GM19023 (cell line): ENCODE measurements around the gene P2RX5.
"Not testable (repeated sequence)": the region's sequence is repeated elsewhere in the genome, so short reads cannot be mapped to it uniquely, and the experiment has no call there.

ENCODE experiments used
- ATAC-seq: cut with Tn5 transposase; IDR thresholded peaks from one replicate; pipeline ENCODE4 v1.9.1; 2021; ENCODE audit warnings: mild to moderate bottlenecking, moderate library complexity; ENCODE audit not compliant: unreplicated experiment

P2RX5 gene, protein sequence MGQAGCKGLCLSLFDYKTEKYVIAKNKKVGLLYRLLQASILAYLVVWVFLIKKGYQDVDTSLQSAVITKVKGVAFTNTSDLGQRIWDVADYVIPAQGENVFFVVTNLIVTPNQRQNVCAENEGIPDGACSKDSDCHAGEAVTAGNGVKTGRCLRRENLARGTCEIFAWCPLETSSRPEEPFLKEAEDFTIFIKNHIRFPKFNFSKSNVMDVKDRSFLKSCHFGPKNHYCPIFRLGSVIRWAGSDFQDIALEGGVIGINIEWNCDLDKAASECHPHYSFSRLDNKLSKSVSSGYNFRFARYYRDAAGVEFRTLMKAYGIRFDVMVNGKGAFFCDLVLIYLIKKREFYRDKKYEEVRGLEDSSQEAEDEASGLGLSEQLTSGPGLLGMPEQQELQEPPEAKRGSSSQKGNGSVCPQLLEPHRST

DNA sequence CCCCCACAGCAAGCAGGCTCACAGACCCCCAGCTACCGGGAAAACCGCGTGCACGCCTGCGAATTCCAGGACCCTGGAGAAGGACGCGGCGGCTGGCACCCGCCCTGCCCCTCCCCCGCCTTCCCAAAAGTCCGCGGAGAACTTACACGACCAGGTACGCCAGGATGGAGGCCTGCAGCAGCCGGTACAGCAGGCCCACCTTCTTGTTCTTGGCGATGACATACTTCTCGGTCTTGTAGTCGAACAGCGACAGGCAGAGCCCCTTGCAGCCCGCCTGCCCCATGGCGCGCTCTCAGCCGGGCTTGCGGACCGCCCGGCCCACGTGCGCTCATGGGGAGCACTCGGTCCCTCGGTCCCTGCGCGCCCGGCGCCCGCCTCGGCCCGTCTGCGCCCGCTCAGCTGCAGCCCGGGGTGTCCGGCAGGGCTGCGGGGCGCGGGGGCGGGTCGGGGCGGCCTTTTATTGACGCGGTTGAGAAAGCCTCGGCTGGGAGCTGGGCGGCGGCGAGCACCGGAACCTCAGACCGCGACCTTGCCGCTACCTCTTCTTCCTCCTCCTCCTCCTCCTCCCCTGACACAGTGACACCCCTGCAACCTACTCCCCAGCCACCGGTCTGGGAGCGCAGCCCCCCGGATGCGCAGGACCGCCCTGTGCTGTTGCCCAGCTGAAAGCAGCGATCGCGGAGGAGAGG, at the start of gene P2RX5:
TSS of gene P2RX5 (minus strand) at position 433 of the 689 bp plus-strand sequence. CDS start at position 283, 150 bp downstream.
- ATAC-seq: no peak

DNA sequence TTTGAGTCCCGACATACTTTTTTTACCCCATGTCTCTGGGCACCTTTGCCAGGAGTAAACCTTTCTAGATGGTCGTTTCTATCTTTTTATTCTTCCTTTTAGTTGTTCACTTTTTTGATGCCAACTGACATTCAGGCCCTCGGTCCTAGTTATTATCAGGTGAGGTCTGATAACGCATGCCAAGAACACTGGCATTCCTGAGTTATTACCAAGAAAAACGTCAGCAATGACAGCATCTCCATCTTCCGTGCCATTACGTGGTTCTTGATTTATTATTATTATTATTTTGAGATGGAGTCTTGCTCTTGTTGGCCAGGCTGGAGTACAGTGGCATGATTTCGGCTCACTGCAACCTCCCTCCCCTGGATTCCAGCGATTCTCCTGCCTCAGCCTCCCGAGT, 49.1 kb upstream of the P2RX5 start:
- ATAC-seq: no peak

DNA sequence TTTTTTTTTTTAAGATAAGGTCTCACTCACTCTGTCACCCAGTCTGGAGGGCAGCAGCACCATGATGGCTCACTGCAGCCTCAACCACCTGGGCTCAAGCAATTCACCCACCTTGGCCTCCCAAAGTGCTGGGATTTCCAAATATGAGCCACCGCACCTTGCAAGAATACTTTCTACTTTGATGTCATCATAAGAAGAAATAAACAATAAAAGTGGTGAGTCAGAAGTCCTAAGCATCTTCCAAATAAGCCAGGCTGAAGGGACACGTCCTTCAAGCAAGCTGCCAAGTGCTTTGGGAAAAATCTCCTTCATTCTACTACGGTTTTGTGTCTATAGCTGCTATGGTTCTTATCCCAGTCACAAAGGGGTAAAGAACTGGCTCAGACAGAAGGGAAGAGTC, 48.1 kb upstream of the P2RX5 start:
- ATAC-seq: no peak

DNA sequence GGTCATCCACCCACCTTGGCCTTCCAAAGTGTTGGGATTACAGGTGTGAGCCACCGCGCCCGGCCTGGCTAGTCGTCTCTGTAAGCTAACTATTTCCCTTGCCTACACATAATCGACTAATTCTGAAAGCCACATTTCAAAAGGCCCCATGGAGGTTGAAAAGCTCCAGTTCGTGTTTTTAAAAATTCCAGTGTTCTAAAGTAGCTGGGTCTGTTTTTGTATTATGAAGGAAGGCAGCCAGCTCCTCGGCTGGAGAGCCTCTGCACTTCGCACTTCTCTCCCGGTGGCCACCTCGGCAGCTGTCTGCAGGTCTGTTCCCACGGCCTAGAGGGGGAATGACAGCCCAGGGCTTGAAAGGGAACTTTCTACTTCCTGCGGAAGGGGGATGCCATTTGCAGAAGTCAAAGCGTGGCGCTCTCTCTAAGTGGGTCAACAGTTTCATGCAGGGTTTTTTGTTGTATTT, 44.7 kb upstream of the P2RX5 start:
- ATAC-seq: no peak

DNA sequence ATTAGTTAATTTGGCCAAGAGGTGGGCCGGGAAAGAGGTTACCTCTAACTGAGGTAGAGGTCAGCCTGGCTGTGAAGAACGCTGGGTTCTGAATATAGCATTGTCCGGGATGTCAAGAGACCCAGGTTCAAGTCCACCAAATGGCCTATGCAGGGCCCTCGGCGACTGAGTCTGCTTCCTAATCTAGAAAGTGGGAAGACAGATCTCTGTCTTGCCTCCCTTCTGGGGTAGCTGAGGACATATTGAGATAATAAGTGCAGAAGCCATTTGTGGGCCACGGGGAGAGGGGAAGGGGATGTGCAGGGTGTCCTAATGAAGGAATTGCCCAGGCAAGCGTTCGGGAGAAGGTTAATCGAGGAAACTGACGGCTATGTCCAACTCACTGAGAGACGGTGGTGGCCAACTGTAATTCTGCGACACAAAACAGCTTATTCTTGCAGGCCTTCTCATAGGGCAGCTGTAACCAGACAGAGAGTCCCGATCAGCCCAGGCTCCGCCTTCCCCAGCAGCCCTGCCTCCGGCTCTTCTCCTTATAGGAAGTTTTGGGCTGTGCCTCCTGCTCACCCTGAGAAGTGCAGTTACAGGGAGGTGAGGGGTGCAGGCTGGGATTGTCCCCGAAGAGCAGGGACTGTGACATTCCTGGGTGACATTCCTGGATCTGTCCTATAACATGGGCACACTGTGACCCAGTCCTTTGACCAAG, 43.6 kb upstream of the P2RX5 start:
- ATAC-seq: no peak

DNA sequence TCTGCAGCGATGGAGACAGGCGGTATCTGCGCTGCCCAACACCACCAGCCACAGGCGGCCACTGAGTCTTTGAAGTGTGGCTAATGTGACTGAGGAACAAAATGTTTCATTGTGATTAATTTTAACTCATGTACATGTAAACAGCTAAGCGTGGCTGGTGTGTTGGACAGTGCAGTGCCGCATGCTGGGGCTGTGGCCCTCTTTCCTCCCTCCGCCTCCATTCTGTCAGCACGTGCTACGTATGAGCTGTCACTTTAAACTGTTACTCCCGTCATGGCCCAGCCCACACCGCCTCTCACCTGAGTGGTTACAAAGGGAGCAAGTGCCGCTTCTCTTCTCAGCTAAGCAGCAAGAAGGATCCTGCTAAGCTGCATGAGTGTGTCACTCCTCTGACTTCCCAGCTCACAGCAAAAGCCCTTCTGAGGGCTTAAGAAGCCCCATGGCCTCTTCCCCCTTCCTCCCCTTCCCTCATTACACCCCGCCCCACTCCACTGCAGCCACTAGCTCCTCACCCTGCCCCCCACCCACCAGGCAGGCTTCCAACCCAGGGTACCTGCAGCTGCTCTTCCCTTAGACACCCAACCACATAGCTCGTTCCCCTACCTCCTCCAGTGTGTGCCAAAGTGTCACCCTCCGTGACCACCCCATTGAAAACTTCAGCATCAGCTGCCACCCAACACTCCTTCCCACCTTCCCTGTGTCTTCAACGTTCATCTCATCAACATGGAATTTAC, 42.8 kb upstream of the P2RX5 start:
- no peak for ATAC-seq

DNA sequence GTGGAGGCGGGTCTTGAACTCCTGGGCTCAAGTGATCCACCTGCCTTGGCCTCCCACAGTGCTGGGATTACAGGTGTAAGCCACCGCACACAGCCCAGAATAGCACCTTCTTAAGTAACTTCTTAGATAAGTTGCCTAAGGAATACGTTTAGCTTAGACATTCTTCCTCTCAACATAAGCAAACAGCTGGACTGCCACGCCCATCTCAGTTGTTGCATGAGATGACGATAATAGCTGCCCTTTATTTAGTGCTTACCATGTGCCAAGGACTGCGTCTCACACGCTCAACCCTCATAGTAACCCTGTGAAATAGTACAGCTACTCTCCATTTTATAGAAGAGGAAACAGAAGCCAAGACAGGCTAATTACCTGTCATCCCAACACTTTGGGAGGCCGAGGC, 39.6 kb upstream of the P2RX5 start:
- no peak for ATAC-seq

DNA sequence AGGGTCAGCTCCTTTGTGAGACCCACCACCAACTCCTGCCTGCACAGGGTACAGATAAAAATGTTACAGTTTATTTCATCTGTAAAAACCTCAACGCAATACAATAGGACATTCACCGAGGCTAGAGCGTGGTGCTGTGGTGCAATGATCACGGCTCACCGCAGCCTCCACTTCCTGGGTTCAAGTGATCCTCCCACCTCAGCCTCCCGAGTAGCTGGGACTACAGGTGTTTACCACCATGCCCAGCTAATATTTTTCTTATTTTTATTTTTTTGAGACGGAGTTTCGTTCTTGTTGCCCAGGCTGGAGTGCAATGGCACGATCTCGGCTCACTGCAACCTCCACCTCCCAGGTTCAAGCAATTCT, 38.9 kb upstream of the P2RX5 start:
- ATAC-seq: not testable (repeated sequence)

DNA sequence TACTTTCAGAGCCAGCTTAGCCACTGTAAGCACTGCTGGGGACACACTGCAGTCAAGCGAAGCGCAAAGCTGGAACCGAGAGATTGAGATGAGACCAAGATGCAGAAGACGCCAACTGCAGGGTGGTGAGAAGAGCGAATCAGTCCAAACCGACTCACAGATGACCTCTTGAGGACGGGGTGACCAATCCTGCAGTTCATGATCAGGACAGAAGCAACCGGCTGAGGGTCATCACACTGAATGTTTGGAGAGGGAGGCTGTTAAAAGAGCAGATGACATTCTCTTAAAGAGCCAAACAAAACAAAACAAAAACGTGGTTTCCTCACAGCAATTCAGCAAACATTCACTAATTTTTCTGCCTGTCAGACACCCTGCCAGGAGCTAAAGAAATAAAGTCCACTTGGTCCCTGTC, 36.3 kb upstream of the P2RX5 start:
- peak; percentile 69 for ATAC-seq

DNA sequence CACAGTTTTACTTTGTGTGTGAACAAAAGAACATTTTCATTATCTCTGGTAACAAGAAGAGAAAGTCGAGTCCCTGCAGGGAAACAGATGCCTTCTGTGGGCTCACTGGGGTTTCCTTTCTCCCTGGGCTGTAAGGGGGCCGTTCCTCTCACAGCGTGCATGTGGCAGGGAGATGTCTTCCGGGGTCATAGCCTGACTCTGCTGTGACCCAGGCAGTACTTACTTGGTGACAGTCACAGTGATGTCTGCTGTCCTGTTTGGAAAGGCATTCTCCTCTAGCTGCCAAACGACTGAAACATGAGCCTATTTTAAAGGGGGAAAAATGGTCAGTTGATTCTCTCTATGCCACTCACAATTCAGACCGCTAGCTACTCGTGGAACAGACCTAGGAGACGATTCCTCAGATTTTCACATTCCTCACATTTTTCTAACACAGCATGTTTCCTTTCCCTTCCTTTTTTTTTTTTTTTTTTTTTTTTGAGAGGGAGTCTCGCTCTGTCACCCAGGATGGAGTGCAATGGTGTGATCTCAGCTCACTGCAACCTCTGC, 35.0 kb upstream of the P2RX5 start:
- ATAC-seq: no peak

DNA sequence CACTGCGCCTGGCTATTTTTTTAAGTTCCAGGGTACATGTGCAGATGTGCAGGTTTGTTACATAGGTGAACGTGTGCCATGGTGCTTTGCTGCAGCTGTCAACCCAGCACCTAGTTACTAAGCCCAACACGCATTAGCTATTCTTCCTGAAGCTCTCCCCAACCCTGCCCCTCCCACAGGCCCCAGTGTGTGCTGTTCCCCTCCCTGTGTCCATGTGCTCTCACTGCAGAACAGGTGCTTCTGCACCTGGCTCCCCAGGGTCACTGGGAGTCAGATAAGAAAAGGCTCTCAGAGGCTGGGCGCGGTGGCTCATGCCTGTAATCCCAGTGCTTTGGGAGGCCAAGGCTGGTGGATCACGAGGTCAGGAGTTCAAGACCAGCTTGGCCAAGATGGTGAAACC, 33.9 kb upstream of the P2RX5 start:
- ATAC-seq: no peak

DNA sequence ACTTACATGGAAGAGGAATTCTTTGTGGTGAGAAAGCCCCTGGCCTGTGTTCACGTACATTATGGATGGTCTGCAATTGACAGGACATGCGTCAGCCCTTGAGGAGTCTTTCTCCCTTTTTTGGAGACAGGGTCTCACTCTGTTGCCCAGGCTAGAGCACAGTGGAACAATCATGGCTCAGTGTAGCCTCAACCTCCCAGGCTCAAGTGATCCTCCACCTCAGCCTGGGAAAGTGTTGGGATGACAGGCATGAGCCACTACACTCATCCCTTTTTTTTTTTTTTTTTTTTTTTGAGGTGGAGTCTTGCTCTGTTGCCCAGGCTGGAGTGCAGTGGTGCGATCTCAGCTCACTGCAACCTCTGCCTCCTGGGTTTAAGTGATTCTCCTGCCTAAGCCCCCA, 32.1 kb upstream of the P2RX5 start:
- not testable (repeated sequence) for ATAC-seq

DNA sequence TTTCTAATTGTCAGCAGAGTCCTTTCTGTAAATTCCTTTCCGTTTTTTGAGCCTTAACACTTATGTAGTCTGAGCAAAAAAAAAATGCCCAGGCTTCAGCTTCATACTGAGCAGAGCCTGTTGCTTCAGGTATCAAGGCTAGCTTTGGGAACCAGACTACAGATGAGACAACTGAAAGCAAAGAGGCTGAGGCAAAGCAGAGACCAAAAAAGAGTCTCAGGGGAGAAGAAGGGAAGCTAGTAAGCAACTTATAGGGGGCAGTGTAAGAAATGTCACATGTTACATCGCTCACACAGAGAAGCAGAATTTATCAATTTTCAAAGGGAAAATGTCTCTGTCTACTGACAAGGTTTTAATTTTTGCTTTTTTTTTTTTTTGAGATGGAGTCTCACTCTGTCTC, 31.1 kb upstream of the P2RX5 start:
- ATAC-seq: no peak

DNA sequence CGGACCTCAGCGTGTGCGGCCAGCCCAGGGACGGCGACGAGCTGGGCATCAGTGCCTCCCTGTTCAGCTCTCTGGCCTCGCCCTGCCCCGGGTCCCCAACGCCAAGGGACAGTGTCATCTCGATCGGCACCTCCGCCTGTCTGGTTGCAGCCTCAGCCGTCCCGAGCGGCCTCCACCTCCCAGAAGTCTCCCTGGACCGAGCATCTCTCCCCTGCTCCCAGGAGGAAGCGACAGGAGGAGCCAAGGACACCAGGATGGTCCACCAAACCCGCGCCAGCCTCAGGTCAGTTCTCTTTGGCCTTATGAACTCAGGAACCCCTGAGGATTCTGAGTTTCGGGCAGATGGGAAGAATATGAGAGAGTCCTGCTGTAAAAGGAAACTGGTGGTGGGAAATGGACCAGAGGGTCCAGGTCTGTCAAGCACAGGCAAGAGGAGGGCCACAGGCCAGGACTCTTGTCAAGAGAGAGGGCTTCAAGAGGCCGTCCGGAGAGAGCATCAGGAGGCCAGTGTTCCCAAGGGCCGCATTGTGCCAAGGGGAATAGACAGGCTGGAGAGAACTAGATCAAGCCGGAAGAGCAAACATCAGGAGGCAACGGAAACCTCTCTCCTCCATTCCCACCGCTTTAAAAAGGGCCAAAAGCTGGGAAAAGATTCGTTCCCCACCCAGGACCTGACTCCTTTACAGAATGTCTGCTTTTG, 28.6 kb upstream of the P2RX5 start:
- no peak for ATAC-seq

DNA sequence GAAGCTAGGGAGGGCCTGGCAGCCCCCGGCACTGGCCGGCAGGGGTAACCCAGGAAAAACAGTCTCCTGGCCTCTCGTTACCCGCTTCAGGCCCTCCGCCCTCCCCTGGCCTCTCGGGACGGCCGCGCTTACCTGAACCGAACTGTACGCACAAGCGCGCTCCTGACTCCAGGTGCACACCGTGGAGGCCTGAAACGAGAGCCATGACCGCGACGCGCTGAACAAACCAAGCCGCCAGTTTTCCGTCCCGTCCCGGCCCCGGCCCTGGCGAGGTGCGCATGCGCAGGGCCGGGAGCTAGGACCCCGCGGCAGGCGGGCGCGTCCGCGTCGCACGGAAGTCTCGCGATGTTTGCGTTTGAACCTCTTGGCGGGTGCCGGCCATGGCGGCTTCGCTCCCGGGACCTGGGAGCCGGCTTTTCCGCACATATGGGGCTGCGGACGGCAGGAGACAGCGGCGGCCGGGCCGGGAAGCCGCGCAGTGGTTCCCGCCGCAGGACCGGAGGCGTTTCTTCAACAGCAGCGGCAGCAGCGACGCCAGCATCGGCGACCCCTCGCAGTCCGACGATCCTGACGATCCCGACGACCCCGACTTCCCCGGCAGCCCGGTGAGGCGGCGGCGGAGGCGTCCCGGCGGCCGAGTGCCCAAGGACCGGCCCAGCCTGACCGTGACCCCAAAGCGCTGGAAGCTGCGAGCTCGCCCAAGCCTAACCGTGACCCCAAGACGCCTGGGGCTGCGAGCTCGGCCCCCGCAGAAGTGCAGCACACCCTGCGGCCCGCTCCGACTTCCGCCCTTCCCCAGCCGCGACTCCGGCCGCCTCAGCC, 27.8 kb upstream of the P2RX5 start, which contains the start of gene HASPIN:
TSS of gene HASPIN (plus strand) at position 348 of the 822 bp plus-strand sequence. CDS start at position 381, 33 bp downstream.
- ATAC-seq: peak; percentile 85

DNA sequence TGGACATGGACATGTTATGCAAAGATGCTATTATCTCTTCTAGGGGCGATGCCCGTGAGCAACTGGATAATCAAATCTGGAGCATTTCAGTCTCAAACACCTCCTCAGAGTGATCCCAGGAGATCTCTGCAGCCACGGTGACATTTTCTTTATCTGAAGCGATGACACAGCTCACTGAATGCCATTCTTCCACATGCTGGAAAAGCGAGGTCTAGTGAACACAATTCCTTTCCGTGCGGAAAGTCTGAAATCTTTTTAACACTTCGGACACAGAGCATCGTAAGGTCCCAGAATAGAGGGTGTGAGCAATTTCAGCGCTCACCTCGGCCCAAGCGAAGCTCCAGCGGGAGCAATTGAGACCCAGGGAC, 27.2 kb upstream of the P2RX5 start:
- no peak for ATAC-seq

DNA sequence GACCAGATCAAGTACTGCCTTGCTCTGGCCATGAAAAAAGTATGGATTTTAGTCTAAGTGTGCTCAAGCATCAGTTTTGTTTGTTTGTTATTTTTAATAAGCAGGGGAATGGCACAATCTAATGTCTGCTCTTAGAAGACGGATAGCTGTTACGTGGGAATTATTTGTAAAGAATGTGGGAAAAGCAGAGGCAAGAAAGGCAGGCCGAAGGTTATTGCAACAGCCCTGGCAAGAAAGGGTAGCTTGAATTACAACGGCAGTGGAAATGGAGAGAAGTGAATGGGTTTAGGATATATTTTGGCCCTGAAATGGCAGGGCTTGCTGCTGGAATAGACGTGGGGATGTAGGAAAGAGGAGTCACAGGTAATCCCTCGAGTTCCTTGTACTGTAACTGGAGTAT, 26.8 kb upstream of the P2RX5 start:
- no peak for ATAC-seq

DNA sequence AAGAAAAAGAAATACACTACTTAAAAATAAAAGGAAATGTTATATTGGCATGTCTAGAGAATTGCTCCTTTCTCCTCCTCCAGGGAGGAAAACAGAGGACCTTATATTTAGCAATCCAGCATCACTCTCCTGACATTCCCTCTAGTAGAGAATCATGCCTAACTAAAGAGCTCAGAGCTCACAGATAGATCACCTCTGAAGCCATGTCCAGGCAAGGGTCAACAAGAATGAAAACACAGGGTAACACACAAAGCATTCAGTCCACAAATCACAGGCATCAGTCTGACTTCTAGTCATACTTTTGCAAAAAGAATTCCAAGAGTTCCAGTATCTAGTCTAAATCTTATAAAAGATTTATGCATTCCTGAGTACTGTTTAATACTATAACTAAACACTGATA, 23.3 kb upstream of the P2RX5 start:
- ATAC-seq: no peak

DNA sequence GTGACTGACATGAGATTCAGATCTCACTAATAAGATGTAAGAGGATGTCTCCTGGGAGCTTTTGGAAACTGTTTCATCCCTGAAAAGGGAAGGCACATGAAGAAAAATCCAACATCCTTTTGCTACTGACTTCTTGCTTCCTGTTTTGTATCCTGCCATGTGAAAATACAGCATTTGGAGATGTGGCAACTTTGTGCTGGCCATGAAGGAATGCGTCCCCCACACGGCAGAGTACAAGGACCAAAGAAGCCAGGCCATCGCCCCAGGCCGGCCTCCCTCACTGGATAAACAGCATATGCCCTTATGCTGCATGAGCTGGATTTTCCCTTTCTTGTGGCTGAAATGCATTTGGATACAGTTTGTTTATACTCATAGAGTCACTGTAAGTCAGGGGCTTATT, 22.2 kb upstream of the P2RX5 start:
- ATAC-seq: no peak
